Skin of body (tissue), 2 donors: ENCODE data around the gene LSS. TPM values are rescaled to one million over a fixed set of nuclear protein-coding genes. Genes with fewer than 3 reads are reported as not detected.
"Not testable (repeated sequence)": the region's sequence is repeated elsewhere in the genome, so short reads cannot be mapped to it uniquely, and the experiment has no call there.

Source experiments
- DNase-seq: peaks from one replicate; lab custom pipeline; 2025; lab: John Stamatoyannopoulos, UW
- total RNA-seq: library from RNA; depleted of rRNA; stranded (reverse); fragments of >200 nt; gene quantifications from one replicate; pipeline ENCODE4 v1.2.3, GENCODE V29; 2014

LSS gene
- total RNA-seq, 1 donor from 2014 or later, result 59.4 TPM

GRCh38 chr21:46141767-46142581 is 86.6 kb downstream of the LSS start:
- no peak for DNase-seq

DNA sequence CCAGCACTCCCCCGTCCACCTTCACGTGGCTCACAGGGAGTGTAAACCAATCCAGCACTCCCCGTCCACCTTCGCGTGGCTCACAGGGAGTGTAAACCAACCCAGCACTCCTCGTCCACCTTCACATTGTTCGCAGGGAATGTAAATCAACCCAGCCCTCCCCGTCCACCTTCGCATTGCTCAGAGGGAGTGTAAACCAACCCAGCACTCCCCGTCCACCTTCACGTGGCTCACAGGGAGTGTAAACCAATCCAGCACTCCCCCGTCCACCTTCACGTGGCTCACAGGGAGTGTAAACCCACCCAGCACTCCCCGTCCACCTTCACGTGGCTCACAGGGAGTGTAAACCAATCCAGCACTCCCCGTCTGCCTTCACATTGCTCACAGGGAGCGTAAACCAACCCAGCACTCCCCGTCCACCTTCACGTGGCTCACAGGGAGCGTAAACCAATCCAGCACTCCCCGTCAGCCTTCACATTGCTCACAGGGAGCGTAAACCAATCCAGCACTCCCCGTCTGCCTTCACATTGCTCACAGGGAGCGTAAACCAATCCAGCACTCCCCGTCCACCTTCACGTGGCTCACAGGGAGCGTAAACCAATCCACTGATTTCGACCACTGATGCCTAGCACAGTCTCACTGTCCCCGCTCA is 88.1 kb downstream of the LSS start:
- DNase-seq, result not testable (repeated sequence)

GRCh38 chr21:46139686-46140085 is 88.9 kb downstream of the LSS start:
- DNase-seq, result no peak

- no peak for DNase-seq
Measured at GRCh38 chr21:46138383-46138970, 90.1 kb downstream of the LSS start.

Other genes starting within 250 kb of the LSS start
- 545 TPM for gene COL6A1, start 247.0 kb downstream of the LSS start, total RNA-seq
- 871 TPM for gene COL6A2, start 130.7 kb downstream of the LSS start, total RNA-seq
- gene FTCD, start 73.2 kb downstream of the LSS start, total RNA-seq, result 0.20 TPM
- gene SPATC1L, start 44.3 kb downstream of the LSS start, total RNA-seq, result 5.2 TPM
- 83.8 TPM for gene MCM3AP, start 56.8 kb upstream of the LSS start, total RNA-seq
- gene YBEY, start 57.6 kb upstream of the LSS start, total RNA-seq, result 13.0 TPM
- gene C21orf58, start 95.1 kb upstream of the LSS start, total RNA-seq, result 4.1 TPM
- gene PCNT, start 95.4 kb upstream of the LSS start, total RNA-seq, result 27.8 TPM
- 31.2 TPM for gene DIP2A, start 230.1 kb upstream of the LSS start, total RNA-seq